Activated T-cell treated with anti-CD3 and anti-CD28 coated beads for 4 hours (primary cell): ENCODE results near the gene ATP13A2.
"Not testable (repeated sequence)": the region's sequence is repeated elsewhere in the genome, so short reads cannot be mapped to it uniquely, and the experiment has no call there.

Experiments
- DNase-seq: peaks from one replicate; pipeline ENCODE4 v3.0.0-alpha.2; 2020

The ATP13A2 gene

GRCh38 chr1:16975211-16975610 is 36.5 kb downstream of the ATP13A2 start:
- no peak for DNase-seq

GRCh38 chr1:16973215-16973614 is 38.5 kb downstream of the ATP13A2 start:
- no peak for DNase-seq

GRCh38 chr1:16972189-16972895 is 39.4 kb downstream of the ATP13A2 start:
- no peak for DNase-seq

GRCh38 chr1:16971341-16972188 is 40.2 kb downstream of the ATP13A2 start:
- DNase-seq = no peak

- no peak for DNase-seq
These were observed 41.4 kb downstream of the ATP13A2 start for GRCh38 chr1:16970132-16970910.

- DNase-seq = no peak
These were observed 42.1 kb downstream of the ATP13A2 start for GRCh38 chr1:16969651-16970050.

GRCh38 chr1:16969057-16969611 is 42.6 kb downstream of the ATP13A2 start:
- no peak for DNase-seq

GRCh38 chr1:16968372-16968771 is 43.4 kb downstream of the ATP13A2 start:
- no peak for DNase-seq

- DNase-seq = no peak
These were observed 43.8 kb downstream of the ATP13A2 start for GRCh38 chr1:16967962-16968361.

GRCh38 chr1:16967095-16967575 is 44.6 kb downstream of the ATP13A2 start:
- DNase-seq = no peak

- no peak for DNase-seq
These were observed 45.4 kb downstream of the ATP13A2 start for GRCh38 chr1:16966282-16966681.

- no peak for DNase-seq
These were observed 46.2 kb downstream of the ATP13A2 start for GRCh38 chr1:16965486-16966067.

- not testable (repeated sequence) for DNase-seq
These were observed 47.6 kb downstream of the ATP13A2 start for GRCh38 chr1:16964169-16964568.

GRCh38 chr1:16961297-16962133 is 50.2 kb downstream of the ATP13A2 start:
- DNase-seq = no peak

- peak; percentile 60 for DNase-seq
These were observed 51.0 kb downstream of the ATP13A2 start for GRCh38 chr1:16960560-16961296.

GRCh38 chr1:16958475-16958874 is 53.3 kb downstream of the ATP13A2 start:
- DNase-seq = no peak

- DNase-seq = no peak
These were observed 54.0 kb downstream of the ATP13A2 start for GRCh38 chr1:16957731-16958130.

- no peak for DNase-seq
These were observed 55.0 kb downstream of the ATP13A2 start for GRCh38 chr1:16956775-16957174.

- DNase-seq = no peak
These were observed 56.5 kb downstream of the ATP13A2 start for GRCh38 chr1:16955186-16955585.

- no peak for DNase-seq
These were observed 57.1 kb downstream of the ATP13A2 start for GRCh38 chr1:16954579-16954978.

GRCh38 chr1:16952376-16952775 is 59.4 kb downstream of the ATP13A2 start:
- DNase-seq = not testable (repeated sequence)
